ENCODE data around the gene PACSIN1.
A peak's percentile ranks its signal among the peaks of the same experiment; 100 is the strongest.

The PACSIN1 gene

GRCh38 chr6:34515473-34516387, 49.9 kb downstream of the PACSIN1 start:
- DNase-seq, result no peak

- no peak for DNase-seq
These were observed 50.8 kb downstream of the PACSIN1 start for GRCh38 chr6:34516391-34517324.

GRCh38 chr6:34517461-34517881, 51.6 kb downstream of the PACSIN1 start:
- DNase-seq, result no peak

GRCh38 chr6:34517966-34518365, 52.1 kb downstream of the PACSIN1 start:
- no peak for DNase-seq

- no peak for DNase-seq
These were observed 52.9 kb downstream of the PACSIN1 start for GRCh38 chr6:34518669-34519365.

- DNase-seq, result no peak
These were observed 54.2 kb downstream of the PACSIN1 start for GRCh38 chr6:34519971-34520644.

GRCh38 chr6:34520645-34521462, 55.0 kb downstream of the PACSIN1 start:
- no peak for DNase-seq

GRCh38 chr6:34521463-34522285, 55.8 kb downstream of the PACSIN1 start:
- DNase-seq, result peak; percentile 19

GRCh38 chr6:34522761-34523160, 56.9 kb downstream of the PACSIN1 start:
- DNase-seq, result no peak

GRCh38 chr6:34523441-34524206, 57.7 kb downstream of the PACSIN1 start:
- DNase-seq, result no peak

- no peak for DNase-seq
These were observed 58.6 kb downstream of the PACSIN1 start for GRCh38 chr6:34524499-34524898.

- no peak for DNase-seq
These were observed 59.1 kb downstream of the PACSIN1 start for GRCh38 chr6:34524971-34525370.

GRCh38 chr6:34525431-34526175, 59.7 kb downstream of the PACSIN1 start:
- DNase-seq, result no peak

- no peak for DNase-seq
These were observed 60.5 kb downstream of the PACSIN1 start for GRCh38 chr6:34526241-34526972.

GRCh38 chr6:34526992-34527728, 61.3 kb downstream of the PACSIN1 start:
- DNase-seq, result peak; percentile 59

GRCh38 chr6:34527751-34528670, 62.1 kb downstream of the PACSIN1 start:
- DNase-seq, result no peak
